Mesothelial cell of epicardium (in vitro differentiated cells): ENCODE data around the gene GPR62. TPM values are rescaled to one million over a fixed set of nuclear protein-coding genes. Genes with fewer than 3 reads are reported as not detected.

Experiments
- DNase-seq, 2 experiments: peaks; one replicate each; pipeline ENCODE4 v3.0.0; 2021; ENCODE audit warnings: low spot score in 2 of 2; ENCODE audit not compliant: unreplicated experiment in 2 of 2
- H3K27ac Mint-ChIP-seq: 2 replicates; pipeline ENCODE4 v1.8.0; 2021; ENCODE audit warnings: mixed read lengths
- H3K27me3 Mint-ChIP-seq: 2 replicates; pipeline ENCODE4 v1.8.0; 2021; ENCODE audit warnings: low read depth, mixed read lengths
- H3K36me3 Mint-ChIP-seq: 2 replicates; pipeline ENCODE4 v1.8.0; 2021; ENCODE audit warnings: mixed read lengths
- H3K4me1 Mint-ChIP-seq: 2 replicates; pipeline ENCODE4 v1.8.0; 2021; ENCODE audit warnings: mixed read lengths
- H3K4me3 Mint-ChIP-seq: 2 replicates; pipeline ENCODE4 v1.8.0; 2021; ENCODE audit warnings: mild to moderate bottlenecking, moderate library complexity, mixed read lengths
- H3K9me3 Mint-ChIP-seq: 2 replicates; pipeline ENCODE4 v1.8.0; 2021; ENCODE audit warnings: mixed read lengths
- total RNA-seq: library from RNA; stranded (reverse); gene quantifications from 3 replicates; pipeline ENCODE4 v1.2.1, GENCODE V29; 2021
- TF ChIP-seq, protein P1 (sequence below): fragments of 200-600 bp; sonication (generic); IDR thresholded peaks from one replicate; pipeline ENCODE4 v1.5.0; 2021; ENCODE audit warnings: antibody characterized with exemption; ENCODE audit not compliant: unreplicated experiment

GPR62 gene
- total RNA-seq, 1 donor from 2014 or later = 0.22 TPM

DNA sequence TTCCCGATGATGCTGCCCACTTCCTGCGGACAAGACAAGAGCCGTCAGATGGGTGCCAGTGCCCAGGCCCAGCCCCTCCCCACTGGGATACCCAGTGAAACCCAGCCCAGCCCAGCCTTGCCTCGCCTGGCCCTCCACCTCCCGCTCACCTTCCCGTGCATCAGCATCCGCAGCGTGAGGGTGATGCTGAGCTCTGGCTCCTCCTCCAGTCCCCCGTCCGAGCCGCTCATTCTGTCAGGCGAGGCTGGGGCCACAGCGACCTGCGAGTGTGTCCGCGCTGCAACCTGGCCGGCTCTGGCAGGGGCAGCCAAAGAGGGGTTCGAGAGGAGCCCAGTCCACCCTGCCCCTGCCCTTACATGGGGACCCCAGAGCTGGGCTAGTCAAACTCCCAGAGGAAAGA lies 5.8 kb downstream of the GPR62 start:
- Mint-ChIP-seq H3K9me3 (no peaks in the 10 kb centered on the region), H3K4me3 (no peak overlapping the region), H3K36me3 (peaks cover 3% of the 10 kb centered on the region), H3K27me3 (peaks cover 2% of the 10 kb centered on the region), H3K4me1 (peaks cover 15% of the 10 kb centered on the region), H3K27ac (no peak overlapping the region)
- TF ChIP-seq, protein P1, sequence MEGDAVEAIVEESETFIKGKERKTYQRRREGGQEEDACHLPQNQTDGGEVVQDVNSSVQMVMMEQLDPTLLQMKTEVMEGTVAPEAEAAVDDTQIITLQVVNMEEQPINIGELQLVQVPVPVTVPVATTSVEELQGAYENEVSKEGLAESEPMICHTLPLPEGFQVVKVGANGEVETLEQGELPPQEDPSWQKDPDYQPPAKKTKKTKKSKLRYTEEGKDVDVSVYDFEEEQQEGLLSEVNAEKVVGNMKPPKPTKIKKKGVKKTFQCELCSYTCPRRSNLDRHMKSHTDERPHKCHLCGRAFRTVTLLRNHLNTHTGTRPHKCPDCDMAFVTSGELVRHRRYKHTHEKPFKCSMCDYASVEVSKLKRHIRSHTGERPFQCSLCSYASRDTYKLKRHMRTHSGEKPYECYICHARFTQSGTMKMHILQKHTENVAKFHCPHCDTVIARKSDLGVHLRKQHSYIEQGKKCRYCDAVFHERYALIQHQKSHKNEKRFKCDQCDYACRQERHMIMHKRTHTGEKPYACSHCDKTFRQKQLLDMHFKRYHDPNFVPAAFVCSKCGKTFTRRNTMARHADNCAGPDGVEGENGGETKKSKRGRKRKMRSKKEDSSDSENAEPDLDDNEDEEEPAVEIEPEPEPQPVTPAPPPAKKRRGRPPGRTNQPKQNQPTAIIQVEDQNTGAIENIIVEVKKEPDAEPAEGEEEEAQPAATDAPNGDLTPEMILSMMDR = no peak
- no peak for DNase-seq

- Mint-ChIP-seq H3K4me1 (peaks cover 21% of the 10 kb centered on the region), H3K27me3 (no peaks in the 10 kb centered on the region), H3K36me3 (peaks cover 3% of the 10 kb centered on the region), H3K4me3 (no peak overlapping the region), H3K9me3 (no peaks in the 10 kb centered on the region), H3K27ac (no peak overlapping the region)
- DNase-seq = no peak
- TF ChIP-seq, protein P1 = no peak
Measured at GRCh38 chr3:51961602-51962569, 6.7 kb downstream of the GPR62 start.

- Mint-ChIP-seq H3K27me3 (no peaks in the 10 kb centered on the region), H3K4me1 (peaks cover 23% of the 10 kb centered on the region)
Measured at GRCh38 chr3:51962854-51963530, 7.8 kb downstream of the GPR62 start.

DNA sequence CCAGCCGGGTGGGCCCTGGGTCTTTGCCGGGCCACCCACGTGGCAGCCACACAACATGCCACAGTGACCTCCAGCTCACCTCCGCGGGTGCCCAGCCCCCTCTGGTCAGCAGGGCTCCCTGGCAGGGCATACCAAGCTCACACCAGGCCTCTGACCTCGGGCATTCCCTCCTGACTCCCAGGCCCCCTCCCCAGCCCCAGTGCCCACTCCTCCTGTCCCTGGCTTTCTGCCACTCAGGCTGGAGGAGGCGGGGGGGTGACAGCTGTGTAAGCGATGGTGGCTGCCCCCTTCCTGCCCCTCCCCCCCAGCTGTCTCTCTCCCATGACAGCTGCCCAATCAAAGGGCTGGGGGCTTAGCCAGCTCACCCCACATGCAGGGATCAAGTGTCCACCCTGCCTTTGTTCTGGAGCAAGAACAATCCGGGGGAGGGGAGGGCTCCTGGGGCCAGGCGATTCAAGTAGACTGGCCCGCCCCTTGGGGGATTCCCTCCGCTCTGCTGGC lies 8.8 kb downstream of the GPR62 start:
- H3K27ac Mint-ChIP-seq = no peak overlapping the region
- no peak overlapping the region for H3K4me3 Mint-ChIP-seq

More at GRCh38 chr3:51962854-51963530, 7.8 kb downstream of the GPR62 start:
- TF ChIP-seq, protein P1 = no peak
- H3K4me3 Mint-ChIP-seq = no peak overlapping the region
- no peak for DNase-seq
- no peak overlapping the region for H3K27ac Mint-ChIP-seq
- no peaks in the 10 kb centered on the region for H3K9me3 Mint-ChIP-seq
- H3K36me3 Mint-ChIP-seq = peaks cover 3% of the 10 kb centered on the region

DNA sequence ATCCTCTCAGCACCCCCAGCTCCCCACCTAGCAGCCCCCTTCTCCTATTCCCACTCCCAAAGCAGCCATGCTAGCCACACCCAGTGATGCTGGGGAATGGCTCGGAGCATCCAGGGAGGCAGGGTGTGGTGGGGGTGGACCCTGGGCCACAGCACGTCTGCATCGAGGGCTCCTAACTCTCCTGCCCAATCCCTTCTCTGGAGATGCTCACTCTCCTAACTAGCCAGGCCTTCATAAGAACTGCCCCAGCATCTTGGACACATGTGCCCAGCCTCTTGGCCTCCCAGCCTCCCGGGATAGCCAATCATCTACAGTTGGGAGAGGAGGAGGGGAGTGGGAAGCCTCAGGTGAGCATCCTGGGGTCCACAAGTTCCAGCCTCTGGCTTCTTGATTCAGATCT lies 9.3 kb downstream of the GPR62 start:
- H3K9me3 Mint-ChIP-seq = no peaks in the 10 kb centered on the region
- TF ChIP-seq, protein P1 = no peak

More for the DNA sequence above, 8.8 kb downstream of the GPR62 start:
- Mint-ChIP-seq H3K9me3 (no peaks in the 10 kb centered on the region), H3K27me3 (no peaks in the 10 kb centered on the region), H3K36me3 (no peaks in the 10 kb centered on the region), H3K4me1 (peaks cover 32% of the 10 kb centered on the region)
- TF ChIP-seq, protein P1 = no peak
- DNase-seq = no peak

More for the DNA sequence above, 9.3 kb downstream of the GPR62 start:
- peaks cover 36% of the 10 kb centered on the region for H3K4me1 Mint-ChIP-seq
- DNase-seq = no peak
- H3K27ac Mint-ChIP-seq = no peak overlapping the region
- no peaks in the 10 kb centered on the region for H3K27me3 Mint-ChIP-seq
- no peak overlapping the region for H3K4me3 Mint-ChIP-seq
- H3K36me3 Mint-ChIP-seq = no peaks in the 10 kb centered on the region
